Small intestine (tissue), 7 donors: ENCODE results near the gene IL13RA1. TPM values are rescaled to one million over a fixed set of nuclear protein-coding genes. Genes with fewer than 3 reads are reported as not detected.
"Not testable (repeated sequence)": the region's sequence is repeated elsewhere in the genome, so short reads cannot be mapped to it uniquely, and the experiment has no call there.

Experiments
- DNase-seq, 2 donors: peaks; one replicate each; pipeline versions ENCODE4 v3.0.0 to v3.0.0-alpha.2; 2013
- FAIRE-seq: peaks from 2 replicates; lab custom pipeline; 2012; peaks lifted over from hg19 to GRCh38; lab: Jason Lieb, UNC
- H3K27ac ChIP-seq, 3 donors: one replicate each; pipeline ENCODE4 v1.5.1; 2013; ENCODE audit warnings: low read length in 2 of 3, mild to moderate bottlenecking in 2 of 3, control low read depth in 1 of 3, inconsistent platforms in 1 of 3, low read depth in 1 of 3, moderate library complexity in 1 of 3
- H3K27me3 ChIP-seq, 3 donors: one replicate each; pipeline ENCODE4 v1.6.1; 2013; ENCODE audit warnings: low read length in 3 of 3, inconsistent platforms in 1 of 3; ENCODE audit not compliant: control insufficient read depth in 3 of 3, insufficient read depth in 3 of 3
- H3K36me3 ChIP-seq, 3 donors: one replicate each; pipeline ENCODE4 v1.6.1; 2013; ENCODE audit warnings: low read length in 3 of 3, inconsistent platforms in 1 of 3, low read depth in 1 of 3, mild to moderate bottlenecking in 1 of 3, moderate library complexity in 1 of 3; ENCODE audit not compliant: control insufficient read depth in 3 of 3, insufficient read depth in 2 of 3
- H3K4me1 ChIP-seq, 3 donors: one replicate each; pipeline ENCODE4 v1.6.1; 2013; ENCODE audit warnings: low read length in 2 of 3, inconsistent platforms in 1 of 3, low read depth in 1 of 3, mild to moderate bottlenecking in 1 of 3, moderate library complexity in 1 of 3; ENCODE audit not compliant: control insufficient read depth in 3 of 3, insufficient read depth in 2 of 3
- H3K4me3 ChIP-seq, 3 donors: one replicate each; pipeline ENCODE4 v1.5.1; 2013; ENCODE audit warnings: low read length in 3 of 3, control low read depth in 1 of 3, inconsistent platforms in 1 of 3, low read depth in 1 of 3, mild to moderate bottlenecking in 1 of 3, moderate library complexity in 1 of 3
- H3K9me3 ChIP-seq, 2 donors: one replicate each; pipeline ENCODE4 v1.6.1; 2013; ENCODE audit warnings: low read depth in 1 of 2, low read length in 1 of 2; ENCODE audit not compliant: control insufficient read depth in 2 of 2, insufficient read depth in 1 of 2
- WGBS, 3 donors: extraction: QIAGEN DNeasy Blood & Tissue Kit; methylation state at CpG; one replicate each; pipeline ENCODE4 v1.1.7; 2013; 5-methylcytosine and 5-hydroxymethylcytosine counted together
- polyA plus RNA-seq, 4 donors: library from polyadenylated mRNA; stranded (reverse) in 3 of 4; unstranded in 1 of 4; fragments of 200-250 nt in 3 of 4; fragments of 120-200 nt in 1 of 4; gene quantifications; one replicate each; pipeline versions ENCODE4 v1.2.1 to v1.2.3, GENCODE V29; 2013
- donor health status: healthy with polysubstance abuse.
- donor health status: control.
- donor health status: control.
- donor health status: Bipolar disorder and iron deficiency.
- donor health status: healthy.

IL13RA1 gene
- polyA plus RNA-seq, 4 donors, result 33.6 to 73.6 (median 36.1) TPM

DNA sequence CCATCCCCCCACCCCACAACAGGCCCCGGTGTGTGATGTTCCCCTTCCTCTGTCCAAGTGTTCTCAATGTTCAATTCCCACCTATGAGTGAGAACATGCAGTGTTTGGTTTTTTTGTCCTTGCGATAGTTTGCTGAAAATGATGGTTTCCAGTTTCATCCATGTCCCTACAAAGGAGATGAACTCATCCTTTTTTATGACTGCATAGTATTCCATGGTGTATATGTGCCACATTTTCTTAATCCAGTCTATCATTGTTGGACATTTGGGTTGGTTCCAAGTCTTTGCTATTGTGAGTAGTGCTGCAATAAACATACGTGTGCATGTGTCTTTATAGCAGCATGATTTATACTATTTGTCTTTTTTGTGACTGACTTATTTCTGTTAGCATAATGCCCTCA lies 5.1 kb downstream of the IL13RA1 start:
- not testable (repeated sequence) for H3K4me1 ChIP-seq, FAIRE-seq, DNase-seq, H3K27me3 ChIP-seq, H3K36me3 ChIP-seq, H3K27ac ChIP-seq, H3K4me3 ChIP-seq, H3K9me3 ChIP-seq
- 90 to 95% (median 92%) methylated on average over 3 of the region's 3 CpGs for WGBS, 3 donors

DNA sequence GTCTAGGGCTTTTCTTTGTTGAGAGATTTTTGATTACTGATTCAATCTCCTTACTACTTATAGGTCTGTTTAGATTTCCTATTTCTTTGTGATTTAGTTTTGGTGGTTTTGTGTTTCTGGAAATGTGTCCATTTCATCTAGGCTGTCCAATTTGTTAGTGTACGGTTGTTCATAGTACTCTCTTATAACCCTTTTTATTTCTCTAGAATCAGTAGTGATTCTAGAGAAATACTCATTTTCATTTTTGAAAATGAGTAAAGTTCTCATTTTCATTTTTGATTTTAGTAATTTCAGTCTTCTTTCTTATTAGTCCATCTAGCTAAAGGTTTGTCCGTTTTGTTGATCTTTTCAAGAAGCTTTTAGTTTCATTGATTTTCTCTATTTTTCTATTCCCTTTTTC lies 7.5 kb downstream of the IL13RA1 start:
- H3K27ac ChIP-seq, result no peak overlapping the region
- 68 to 80% (median 80%) methylated on average over 2 of the region's 2 CpGs for WGBS, 3 donors
- no peaks in the 10 kb centered on the region for H3K4me1 ChIP-seq
- H3K9me3 ChIP-seq, result peaks cover 0 to 14% of the 10 kb centered on the region in 2 donors
- no peaks in the 10 kb centered on the region for H3K36me3 ChIP-seq
- no peaks in the 10 kb centered on the region for H3K27me3 ChIP-seq
- H3K4me3 ChIP-seq, result no peak overlapping the region
- DNase-seq (no peak), FAIRE-seq (no peak)

DNA sequence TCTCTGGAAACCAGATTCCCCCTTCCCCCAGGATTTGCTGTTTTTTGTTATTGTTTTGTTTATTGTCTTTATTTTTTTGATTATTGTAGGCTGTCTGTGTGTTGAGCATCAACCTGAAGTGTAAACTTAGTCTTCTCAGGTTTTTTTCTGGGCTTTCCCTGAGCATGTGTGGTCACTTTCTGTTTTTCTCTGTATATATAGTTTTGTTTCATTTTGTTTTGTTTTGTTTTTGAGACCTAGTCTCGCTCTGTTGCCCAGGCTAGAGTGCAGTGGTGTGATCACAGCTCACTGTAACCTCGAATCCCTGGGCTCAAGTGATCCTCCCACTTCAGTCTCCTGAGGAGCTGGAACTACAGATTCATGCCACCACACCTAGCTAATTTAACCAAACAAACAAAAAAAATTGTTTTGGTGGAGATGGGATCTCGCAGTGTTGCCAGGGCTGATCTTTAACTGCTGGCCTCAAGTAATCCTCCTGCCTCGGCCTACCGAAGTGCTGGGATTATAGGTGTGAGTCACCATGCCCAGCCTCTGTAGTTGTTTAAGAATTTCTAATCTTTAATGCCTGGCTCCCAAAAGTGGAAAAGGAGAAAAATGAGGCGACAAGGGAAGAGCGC lies 9.1 kb downstream of the IL13RA1 start:
- Histone ChIP-seq H3K27ac (no peak overlapping the region), H3K36me3 (no peaks in the 10 kb centered on the region), H3K9me3 (peaks cover 0 to 14% of the 10 kb centered on the region in 2 donors), H3K4me1 (no peaks in the 10 kb centered on the region), H3K4me3 (no peak overlapping the region), H3K27me3 (no peaks in the 10 kb centered on the region)
- DNase-seq (no peak), FAIRE-seq (no peak)
- 69 to 90% (median 85%) methylated on average over 7 of the region's 7 CpGs for WGBS, 3 donors

DNA sequence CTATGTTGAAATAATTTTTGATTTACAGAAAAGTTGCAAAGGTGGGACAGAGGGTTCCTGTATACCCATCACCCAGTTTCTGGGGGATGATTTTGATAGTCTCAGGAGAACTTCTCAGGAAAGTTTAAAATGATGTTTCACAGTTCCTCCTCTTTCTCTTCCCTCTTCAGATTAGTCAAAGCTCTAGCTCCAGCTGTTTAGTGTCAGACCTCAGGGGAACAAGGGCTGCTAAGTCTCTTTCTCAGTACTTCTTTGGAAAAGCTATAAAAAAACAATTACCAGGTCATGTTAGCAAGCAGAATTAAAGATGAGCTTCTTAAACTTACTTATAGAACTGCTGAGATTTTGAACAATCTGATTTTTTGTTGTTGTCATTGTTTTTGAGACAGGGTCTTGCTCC lies 12.2 kb downstream of the IL13RA1 start:
- Histone ChIP-seq H3K4me1 (no peaks in the 10 kb centered on the region), H3K27ac (no peak overlapping the region), H3K27me3 (no peaks in the 10 kb centered on the region), H3K9me3 (peaks cover 0 to 14% of the 10 kb centered on the region in 2 donors), H3K36me3 (peaks cover 0 to 6% (median 2%) of the 10 kb centered on the region in 3 donors), H3K4me3 (no peak overlapping the region)
- DNase-seq (no peak), FAIRE-seq (no peak)

DNA sequence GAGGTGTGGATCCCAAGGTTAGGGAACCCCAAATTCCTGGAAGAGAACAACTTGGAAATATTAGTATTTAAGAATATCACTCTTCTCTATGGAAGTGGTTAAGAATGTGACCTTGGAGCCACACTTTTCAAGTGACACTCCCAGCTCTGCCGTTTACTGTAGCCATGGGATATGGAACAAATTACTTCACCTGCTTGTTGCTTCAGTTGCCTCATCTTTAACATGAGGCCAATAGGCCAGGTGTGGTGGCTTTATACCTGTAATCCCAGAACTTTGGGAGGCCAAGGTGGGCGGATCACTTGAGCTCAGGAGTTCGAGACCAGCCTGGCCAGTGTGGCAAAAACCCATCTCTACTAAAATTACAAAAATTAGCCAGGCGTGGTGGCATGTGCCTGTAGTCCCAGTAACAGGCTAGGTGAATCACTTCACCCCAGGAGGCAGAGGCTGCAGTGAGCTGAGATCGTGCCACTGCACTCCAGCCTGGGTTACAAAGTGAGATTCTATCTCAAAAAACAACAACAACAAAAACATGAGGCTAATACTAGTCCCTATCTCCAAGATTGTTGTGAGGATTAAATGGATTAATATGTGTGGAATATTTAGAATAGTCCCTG lies 13.0 kb downstream of the IL13RA1 start:
- no peak for FAIRE-seq
- 52 to 75% (median 61%) methylated on average over 5 of the region's 5 CpGs for WGBS, 3 donors

DNA sequence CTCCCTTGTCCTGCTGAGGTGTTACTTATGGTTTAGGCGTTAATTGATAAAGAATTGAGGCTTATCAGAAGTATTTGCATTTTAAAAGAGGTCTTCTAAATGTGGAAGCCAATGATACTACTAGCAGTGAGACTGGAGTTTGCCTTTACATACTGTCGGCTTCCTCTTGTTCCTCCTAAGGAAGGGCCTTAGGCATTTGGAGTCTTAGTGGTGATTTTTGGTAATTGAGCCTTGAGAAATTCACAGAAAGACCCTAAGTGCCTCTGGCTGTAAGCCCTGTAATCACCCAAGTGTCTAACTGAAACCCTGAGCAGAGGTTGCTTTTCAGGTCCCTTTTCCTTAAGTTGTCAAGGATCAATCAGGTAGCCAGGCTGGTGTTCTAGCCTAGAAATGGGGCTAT lies 14.8 kb downstream of the IL13RA1 start:
- FAIRE-seq (no peak), DNase-seq (no peak)
- 64 to 78% (median 66%) methylated on average over 2 of the region's 2 CpGs for WGBS, 3 donors
- H3K36me3 ChIP-seq, result peaks cover 0 to 6% (median 2%) of the 10 kb centered on the region in 3 donors
- H3K27ac ChIP-seq, result no peak overlapping the region
- H3K4me1 ChIP-seq, result no peaks in the 10 kb centered on the region
- H3K27me3 ChIP-seq, result no peaks in the 10 kb centered on the region
- H3K9me3 ChIP-seq, result peaks cover 0 to 6% of the 10 kb centered on the region in 2 donors
- no peak overlapping the region for H3K4me3 ChIP-seq

More for the DNA sequence above, 13.0 kb downstream of the IL13RA1 start:
- H3K9me3 ChIP-seq, result peaks cover 0 to 14% of the 10 kb centered on the region in 2 donors
- no peaks in the 10 kb centered on the region for H3K27me3 ChIP-seq
- no peak overlapping the region for H3K27ac ChIP-seq
- peaks cover 0 to 6% (median 2%) of the 10 kb centered on the region in 3 donors for H3K36me3 ChIP-seq
- no peaks in the 10 kb centered on the region for H3K4me1 ChIP-seq
- DNase-seq, result peak in 1 of 2 donors; percentile 35
- H3K4me3 ChIP-seq, result no peak overlapping the region

DNA sequence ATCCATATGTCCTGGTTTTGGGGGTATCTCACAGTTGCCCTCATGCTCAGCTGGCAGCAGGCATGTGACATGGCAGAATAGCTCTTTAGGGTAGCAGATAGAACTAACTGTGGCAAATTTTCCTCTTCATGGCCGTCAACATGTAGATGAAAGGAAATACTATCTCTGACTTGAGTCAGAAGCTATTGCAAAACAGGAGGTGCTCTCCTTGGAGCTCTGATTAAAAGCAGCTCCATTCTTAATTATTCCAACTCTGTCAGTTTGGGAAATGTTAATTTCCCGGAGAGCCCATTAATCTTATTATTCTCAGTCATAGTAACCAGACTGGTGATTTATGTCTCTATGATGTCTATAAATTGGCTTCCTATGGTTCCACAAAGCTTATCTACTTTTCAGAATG lies 18.2 kb downstream of the IL13RA1 start:
- no peak for DNase-seq
- Histone ChIP-seq H3K4me1 (no peaks in the 10 kb centered on the region), H3K27me3 (no peaks in the 10 kb centered on the region), H3K4me3 (no peak overlapping the region), H3K9me3 (no peaks in the 10 kb centered on the region), H3K27ac (no peak overlapping the region), H3K36me3 (peaks cover 0 to 8% (median 2%) of the 10 kb centered on the region in 3 donors)
- FAIRE-seq, result no peak
- 67 to 80% (median 74%) methylated on average over 2 of the region's 2 CpGs for WGBS, 3 donors

DNA sequence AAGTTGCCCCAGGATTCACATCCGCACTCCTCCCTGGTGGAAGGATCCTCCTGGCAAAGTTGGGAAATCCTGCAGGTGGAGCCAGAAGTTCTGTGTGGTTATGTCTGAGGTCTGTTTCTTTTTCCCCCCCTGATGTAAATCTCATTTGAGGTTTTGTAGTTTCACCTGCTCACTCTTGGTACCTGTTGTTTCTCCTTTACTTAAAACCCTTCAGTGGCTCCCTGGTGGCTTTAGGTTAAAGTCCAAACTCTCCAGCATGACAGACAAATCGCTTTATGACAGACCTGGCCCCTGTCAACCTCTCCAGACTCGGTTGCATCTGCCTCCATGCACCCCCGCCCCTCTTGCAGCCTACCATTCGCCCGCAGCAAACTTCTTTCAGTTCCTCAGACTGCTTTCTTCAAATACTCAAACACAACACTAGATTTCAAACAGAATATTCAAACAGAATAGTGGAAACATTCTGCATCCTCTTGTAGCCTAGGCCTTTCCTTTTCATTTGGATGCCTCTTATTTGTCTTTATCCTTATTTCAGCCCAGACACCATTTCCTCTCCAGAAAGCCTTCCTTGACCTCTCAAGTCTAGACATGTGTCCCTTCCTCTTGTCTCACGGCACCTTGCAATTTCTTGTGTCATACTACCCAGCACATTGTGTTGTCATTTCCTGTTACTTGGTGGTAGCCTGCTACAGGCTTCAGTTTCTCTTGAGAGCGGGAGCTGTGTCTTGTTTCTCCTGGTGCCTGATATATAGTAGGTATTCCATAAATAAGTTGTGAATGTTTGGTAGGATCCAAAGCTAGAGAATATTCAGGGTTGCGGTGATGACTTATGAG lies 24.8 kb downstream of the IL13RA1 start:
- no peak overlapping the region for H3K4me3 ChIP-seq
- H3K9me3 ChIP-seq, result no peaks in the 10 kb centered on the region
- 66 to 77% (median 75%) methylated on average over 9 of the region's 9 CpGs for WGBS, 3 donors
- H3K36me3 ChIP-seq, result peaks cover 0 to 14% (median 0%) of the 10 kb centered on the region in 3 donors
- no peak overlapping the region for H3K27ac ChIP-seq
- FAIRE-seq (no peak), DNase-seq (no peak)
- H3K4me1 ChIP-seq, result no peaks in the 10 kb centered on the region
- H3K27me3 ChIP-seq, result no peaks in the 10 kb centered on the region
